HepG2 (cell line): Measurements from ENCODE around the gene ASPHD1.

ENCODE experiments used
- CTCF ChIP-seq: sonication (generic); formaldehyde crosslinking; IDR thresholded peaks from 2 replicates; pipeline ENCODE4 v1.5.0; 2020; ENCODE audit warnings: mild to moderate bottlenecking, missing genetic modification reagents, moderate library complexity
- JUN ChIP-seq: sonication (generic); formaldehyde crosslinking; IDR thresholded peaks from 2 replicates; pipeline ENCODE4 v1.4.0; 2020; ENCODE audit warnings: mild to moderate bottlenecking, missing genetic modification reagents
- MXI1 ChIP-seq: IDR thresholded peaks from 3 replicates; pipeline ENCODE4 v1.6.1; 2012; ENCODE audit warnings: low read depth, low read length, inconsistent platforms, borderline replicate concordance
- NR1H2 ChIP-seq: sonication (generic); formaldehyde crosslinking; IDR thresholded peaks from 2 replicates; pipeline ENCODE4 v1.8.1; 2022; ENCODE audit warnings: low read depth, missing genetic modification reagents, borderline replicate concordance
- POLR2AphosphoS5 ChIP-seq: IDR thresholded peaks from 2 replicates; pipeline ENCODE4 v1.6.1; 2012; ENCODE audit warnings: low read depth, low read length
- RFX5 ChIP-seq: IDR thresholded peaks from 2 replicates; pipeline ENCODE4 v1.6.1; 2011; ENCODE audit warnings: low read depth, low read length, improper control_type of control experiment
- SMC3 ChIP-seq: IDR thresholded peaks from 2 replicates; pipeline ENCODE4 v1.6.1; 2011; ENCODE audit warnings: low read length, improper control_type of control experiment
- TBL1XR1 ChIP-seq: fragments of 150-350 bp; IDR thresholded peaks from 2 replicates; pipeline ENCODE4 v1.6.1; 2014; ENCODE audit warnings: borderline replicate concordance, low read length; ENCODE audit not compliant: partially characterized antibody
- TBP ChIP-seq: sonication (generic); formaldehyde crosslinking; IDR thresholded peaks from 2 replicates; pipeline ENCODE4 v1.5.0; 2020; ENCODE audit warnings: missing genetic modification reagents
- ZBTB25 ChIP-seq: IDR thresholded peaks from 2 replicates; pipeline ENCODE4 v1.6.1; 2018; ENCODE audit warnings: missing genetic modification reagents
- TF ChIP-seq, protein P1 (sequence below), 2 experiments: IDR thresholded peaks; 2 replicates each; pipeline ENCODE4 v1.6.1; 2011 to 2012; ENCODE audit warnings: low read length in 2 of 2, borderline replicate concordance in 1 of 2, low read depth in 1 of 2, mild to moderate bottlenecking in 1 of 2, moderate library complexity in 1 of 2

DNA sequence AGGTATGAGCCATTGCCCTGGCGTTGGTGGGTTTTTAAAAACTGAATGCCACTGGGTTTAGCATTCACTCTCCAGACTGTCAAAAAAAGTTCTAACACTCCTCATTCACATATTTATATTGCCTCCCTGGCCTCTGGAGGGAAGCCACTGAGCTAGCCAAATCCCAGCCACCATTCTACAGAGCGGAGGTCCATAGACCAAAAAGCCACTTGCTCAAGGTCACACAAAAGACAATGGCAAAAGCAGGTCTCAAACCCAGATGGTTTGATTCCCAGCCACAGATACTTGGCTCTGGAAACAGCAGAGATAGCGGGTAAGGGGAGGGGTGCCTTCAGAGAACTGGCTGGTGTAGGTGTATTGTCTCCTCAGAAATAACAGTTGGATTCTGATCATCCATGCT is 19.2 kb upstream of the ASPHD1 start:
- no peak for TF ChIP-seq TBP
- TF ChIP-seq ZBTB25 = no peak
- no peak for TF ChIP-seq TBL1XR1
- TF ChIP-seq NR1H2 (CRISPR knock-in tag) = no peak
- TF ChIP-seq JUN (CRISPR knock-in tag) = no peak
- TF ChIP-seq POLR2AphosphoS5 = no peak
- no peak for TF ChIP-seq RFX5
- TF ChIP-seq, protein P1, sequence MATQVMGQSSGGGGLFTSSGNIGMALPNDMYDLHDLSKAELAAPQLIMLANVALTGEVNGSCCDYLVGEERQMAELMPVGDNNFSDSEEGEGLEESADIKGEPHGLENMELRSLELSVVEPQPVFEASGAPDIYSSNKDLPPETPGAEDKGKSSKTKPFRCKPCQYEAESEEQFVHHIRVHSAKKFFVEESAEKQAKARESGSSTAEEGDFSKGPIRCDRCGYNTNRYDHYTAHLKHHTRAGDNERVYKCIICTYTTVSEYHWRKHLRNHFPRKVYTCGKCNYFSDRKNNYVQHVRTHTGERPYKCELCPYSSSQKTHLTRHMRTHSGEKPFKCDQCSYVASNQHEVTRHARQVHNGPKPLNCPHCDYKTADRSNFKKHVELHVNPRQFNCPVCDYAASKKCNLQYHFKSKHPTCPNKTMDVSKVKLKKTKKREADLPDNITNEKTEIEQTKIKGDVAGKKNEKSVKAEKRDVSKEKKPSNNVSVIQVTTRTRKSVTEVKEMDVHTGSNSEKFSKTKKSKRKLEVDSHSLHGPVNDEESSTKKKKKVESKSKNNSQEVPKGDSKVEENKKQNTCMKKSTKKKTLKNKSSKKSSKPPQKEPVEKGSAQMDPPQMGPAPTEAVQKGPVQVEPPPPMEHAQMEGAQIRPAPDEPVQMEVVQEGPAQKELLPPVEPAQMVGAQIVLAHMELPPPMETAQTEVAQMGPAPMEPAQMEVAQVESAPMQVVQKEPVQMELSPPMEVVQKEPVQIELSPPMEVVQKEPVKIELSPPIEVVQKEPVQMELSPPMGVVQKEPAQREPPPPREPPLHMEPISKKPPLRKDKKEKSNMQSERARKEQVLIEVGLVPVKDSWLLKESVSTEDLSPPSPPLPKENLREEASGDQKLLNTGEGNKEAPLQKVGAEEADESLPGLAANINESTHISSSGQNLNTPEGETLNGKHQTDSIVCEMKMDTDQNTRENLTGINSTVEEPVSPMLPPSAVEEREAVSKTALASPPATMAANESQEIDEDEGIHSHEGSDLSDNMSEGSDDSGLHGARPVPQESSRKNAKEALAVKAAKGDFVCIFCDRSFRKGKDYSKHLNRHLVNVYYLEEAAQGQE (IDR thresholded peaks at IDR 0.05; ENCODE audit: borderline replicate concordance in 1 of 2, low read depth in 1 of 2, low read length in 2 of 2) = no peak
- TF ChIP-seq CTCF (CRISPR knock-in tag) = no peak
- TF ChIP-seq SMC3 = no peak
- no peak for TF ChIP-seq MXI1
